ENCODE data around the gene CCDC88B.
A peak's percentile ranks its signal among the peaks of the same experiment; 100 is the strongest.
"Not testable (repeated sequence)": the region's sequence is repeated elsewhere in the genome, so short reads cannot be mapped to it uniquely, and the experiment has no call there.

The CCDC88B gene

DNA sequence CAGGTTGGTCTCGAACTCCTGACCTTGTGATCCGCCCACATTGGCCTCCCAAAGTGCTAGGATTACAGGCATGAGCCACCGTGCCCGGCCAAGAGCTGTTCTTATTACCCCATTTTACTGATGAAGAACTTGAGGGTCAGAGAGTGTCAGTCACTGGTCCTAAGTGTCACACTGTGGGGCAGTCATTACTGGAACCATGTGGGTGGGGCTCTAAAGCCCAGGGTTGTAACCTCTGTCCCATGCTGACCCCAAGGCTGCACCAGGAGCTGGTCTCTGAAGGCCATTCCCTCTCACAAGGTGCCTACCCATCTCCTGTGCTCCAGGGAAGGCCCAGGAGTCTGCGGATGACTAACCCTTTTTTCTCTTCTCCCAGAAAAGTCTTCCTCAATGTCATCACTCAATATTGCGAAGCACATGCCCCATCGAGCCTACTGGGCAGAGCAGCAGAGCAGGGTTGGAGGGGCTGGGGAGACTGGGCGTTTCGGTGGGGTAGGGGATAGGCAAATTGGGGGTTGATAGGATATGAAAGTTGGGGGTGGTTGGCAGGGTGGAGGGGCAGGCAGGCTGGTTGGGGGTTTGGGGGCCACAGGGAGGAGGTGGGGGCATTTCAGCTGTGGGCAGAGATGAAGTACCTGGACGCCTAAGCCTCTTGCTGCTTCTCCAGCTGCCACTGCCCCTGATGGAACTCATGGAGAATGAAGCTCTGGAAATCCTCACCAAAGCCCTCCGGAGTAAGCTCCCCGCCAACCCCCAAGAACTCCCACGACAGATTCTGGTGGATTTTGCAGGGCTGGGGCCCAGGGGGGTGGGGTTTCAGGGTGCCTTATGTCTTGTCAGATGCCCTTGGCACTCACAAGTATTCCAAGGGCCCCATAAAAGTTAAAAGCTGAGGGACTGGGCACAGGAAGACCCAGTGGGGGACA lies 36.6 kb upstream of the CCDC88B start:
- H3K4me3 Mint-ChIP-seq: peak overlapping the region; percentile 91
- peaks cover 11% of the 10 kb centered on the region for H3K27me3 Mint-ChIP-seq
- no peaks in the 10 kb centered on the region for H3K9me3 Mint-ChIP-seq
- peaks cover 31% of the 10 kb centered on the region for H3K4me1 Mint-ChIP-seq
- H3K36me3 Mint-ChIP-seq: peaks cover 5% of the 10 kb centered on the region
- peak overlapping the region; percentile 30 for H3K27ac Mint-ChIP-seq

GRCh38 chr11:64304032-64304315 lies 36.0 kb upstream of the CCDC88B start:
- H3K4me1 Mint-ChIP-seq: peaks cover 31% of the 10 kb centered on the region
- peaks cover 10% of the 10 kb centered on the region for H3K27me3 Mint-ChIP-seq
- H3K27ac Mint-ChIP-seq: no peak overlapping the region
- peak overlapping the region; percentile 91 for H3K4me3 Mint-ChIP-seq
- H3K36me3 Mint-ChIP-seq: peaks cover 5% of the 10 kb centered on the region
- H3K9me3 Mint-ChIP-seq: no peaks in the 10 kb centered on the region

GRCh38 chr11:64304316-64305072 lies 35.5 kb upstream of the CCDC88B start:
- H3K27me3 Mint-ChIP-seq: peaks cover 10% of the 10 kb centered on the region

GRCh38 chr11:64305075-64305690 lies 34.8 kb upstream of the CCDC88B start, which contains the start of gene ESRRA:
ESRRA (plus strand) TSS chr11:64305524; CDS start chr11:64307180, 1,656 bp downstream.
- Mint-ChIP-seq H3K4me3 (peak within 1 kb of the TSS; percentile 98), H3K36me3 (peaks cover 5% of the 10 kb centered on the region), H3K4me1 (peaks cover 27% of the 10 kb centered on the region), H3K27me3 (peaks cover 7% of the 10 kb centered on the region), H3K27ac (peak within 1 kb of the TSS; percentile 94), H3K9me3 (no peaks in the 10 kb centered on the region)

More at GRCh38 chr11:64304316-64305072, 35.5 kb upstream of the CCDC88B start:
- H3K9me3 Mint-ChIP-seq: no peaks in the 10 kb centered on the region
- H3K36me3 Mint-ChIP-seq: peaks cover 5% of the 10 kb centered on the region
- H3K27ac Mint-ChIP-seq: peak overlapping the region; percentile 94
- H3K4me3 Mint-ChIP-seq: peak overlapping the region; percentile 91
- H3K4me1 Mint-ChIP-seq: peaks cover 31% of the 10 kb centered on the region

DNA sequence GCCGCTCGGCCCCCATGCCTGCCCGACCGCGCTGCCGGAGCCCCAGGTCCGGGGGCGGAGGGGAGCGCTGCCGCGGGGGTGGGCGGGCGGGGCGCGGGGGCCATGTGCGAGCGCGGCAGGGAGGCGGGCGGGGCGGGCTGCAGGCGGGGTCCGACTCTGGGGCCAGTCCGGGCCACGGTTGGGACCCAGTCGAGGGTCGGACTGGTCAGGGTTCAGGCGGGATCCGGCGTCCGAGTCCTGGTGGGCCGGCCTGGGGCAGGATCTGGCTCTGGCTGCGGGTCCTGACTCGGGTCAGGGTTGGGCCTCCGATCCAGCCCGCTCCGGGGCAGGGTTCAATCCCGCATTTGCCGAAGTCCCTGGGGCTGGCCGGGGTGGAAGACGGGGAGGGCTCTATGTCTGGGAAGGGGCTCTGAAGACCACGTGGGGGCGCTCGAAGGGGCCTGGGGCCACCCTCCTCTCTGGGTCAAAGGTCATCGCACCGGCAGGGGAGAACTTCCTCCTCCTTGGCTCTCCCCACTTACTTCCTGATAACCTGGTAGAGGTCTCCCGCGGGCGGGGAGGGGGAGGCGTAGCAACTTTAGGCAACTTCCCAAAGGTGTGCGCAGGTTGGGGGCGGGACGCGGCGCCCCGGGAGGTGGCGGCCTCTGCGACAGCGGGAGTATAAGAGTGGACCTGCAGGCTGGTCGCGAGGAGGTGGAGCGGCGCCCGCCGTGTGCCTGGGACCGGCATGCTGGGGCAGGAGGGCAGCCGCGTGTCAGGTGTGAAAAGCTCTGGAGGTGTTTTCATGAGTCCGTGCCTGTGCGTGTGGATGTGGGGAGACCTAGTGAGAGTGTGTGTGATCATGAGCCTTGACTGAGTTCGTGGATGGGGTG lies 34.1 kb upstream of the CCDC88B start:
- Mint-ChIP-seq H3K27me3 (peaks cover under 1% of the 10 kb centered on the region), H3K36me3 (peaks cover 5% of the 10 kb centered on the region), H3K27ac (peak overlapping the region; percentile 94), H3K4me3 (peak overlapping the region; percentile 98), H3K4me1 (peaks cover 24% of the 10 kb centered on the region), H3K9me3 (no peaks in the 10 kb centered on the region)

GRCh38 chr11:64306563-64306875 lies 33.5 kb upstream of the CCDC88B start:
- H3K36me3 Mint-ChIP-seq: peaks cover 5% of the 10 kb centered on the region
- peaks cover 24% of the 10 kb centered on the region for H3K4me1 Mint-ChIP-seq
- H3K27me3 Mint-ChIP-seq: no peaks in the 10 kb centered on the region
- peak overlapping the region; percentile 94 for H3K27ac Mint-ChIP-seq
- peak overlapping the region; percentile 98 for H3K4me3 Mint-ChIP-seq
- no peaks in the 10 kb centered on the region for H3K9me3 Mint-ChIP-seq

DNA sequence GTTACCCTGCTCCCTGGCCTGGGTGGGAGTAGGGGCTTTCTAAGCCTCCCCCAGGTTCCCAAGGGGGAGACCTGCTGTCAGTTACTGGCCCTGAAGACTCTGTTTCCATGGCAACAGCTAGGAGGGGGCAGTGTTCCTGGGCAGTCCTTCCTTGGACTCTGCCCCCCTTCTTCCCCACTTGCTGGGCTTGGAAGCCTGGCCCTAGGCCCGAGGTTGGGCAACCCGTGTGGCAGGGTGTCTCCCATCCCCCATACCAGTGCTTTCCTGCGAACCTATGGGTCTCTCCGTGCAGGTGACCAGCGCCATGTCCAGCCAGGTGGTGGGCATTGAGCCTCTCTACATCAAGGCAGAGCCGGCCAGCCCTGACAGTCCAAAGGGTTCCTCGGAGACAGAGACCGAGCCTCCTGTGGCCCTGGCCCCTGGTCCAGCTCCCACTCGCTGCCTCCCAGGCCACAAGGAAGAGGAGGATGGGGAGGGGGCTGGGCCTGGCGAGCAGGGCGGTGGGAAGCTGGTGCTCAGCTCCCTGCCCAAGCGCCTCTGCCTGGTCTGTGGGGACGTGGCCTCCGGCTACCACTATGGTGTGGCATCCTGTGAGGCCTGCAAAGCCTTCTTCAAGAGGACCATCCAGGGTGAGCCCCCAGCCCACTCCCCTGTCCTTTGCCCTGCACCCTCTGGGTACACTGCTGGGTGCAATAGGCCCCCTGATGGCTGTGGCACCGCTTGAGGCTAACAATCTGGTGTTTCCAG lies 33.0 kb upstream of the CCDC88B start:
- Mint-ChIP-seq H3K9me3 (no peaks in the 10 kb centered on the region), H3K4me3 (peak overlapping the region; percentile 98), H3K4me1 (peaks cover 24% of the 10 kb centered on the region), H3K36me3 (peaks cover 5% of the 10 kb centered on the region), H3K27ac (no peak overlapping the region), H3K27me3 (no peaks in the 10 kb centered on the region)

DNA sequence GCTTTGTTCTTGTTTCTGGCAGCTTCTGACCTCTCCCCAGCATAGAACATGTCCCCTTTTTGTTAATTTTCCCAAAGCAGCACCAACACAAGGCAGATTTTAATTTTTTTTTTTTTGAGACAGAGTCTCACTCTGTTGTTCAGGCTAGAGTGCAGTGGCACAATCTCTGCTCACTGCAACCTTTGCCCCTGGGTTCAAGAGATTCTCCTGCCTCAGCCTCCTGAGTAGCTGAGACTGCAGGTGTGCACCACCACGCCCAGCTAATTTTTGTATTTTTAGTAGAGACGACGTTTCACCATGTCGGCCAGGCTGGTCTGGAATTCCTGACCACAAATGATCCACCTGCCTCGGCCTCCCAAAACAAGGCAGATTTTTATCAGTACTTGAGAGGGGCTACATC lies 32.2 kb upstream of the CCDC88B start:
- H3K27me3 Mint-ChIP-seq, H3K27ac Mint-ChIP-seq: not testable (repeated sequence)

GRCh38 chr11:64312947-64313346 lies 27.1 kb upstream of the CCDC88B start:
- H3K9me3 Mint-ChIP-seq: no peaks in the 10 kb centered on the region
- peaks cover 9% of the 10 kb centered on the region for H3K36me3 Mint-ChIP-seq
- H3K4me3 Mint-ChIP-seq: no peak overlapping the region
- H3K27me3 Mint-ChIP-seq: no peaks in the 10 kb centered on the region
- peaks cover 18% of the 10 kb centered on the region for H3K4me1 Mint-ChIP-seq
- peak overlapping the region; percentile 82 for H3K27ac Mint-ChIP-seq

More for the DNA sequence above, 32.2 kb upstream of the CCDC88B start:
- not testable (repeated sequence) for H3K9me3 Mint-ChIP-seq, H3K36me3 Mint-ChIP-seq
- Mint-ChIP-seq H3K4me1 (peaks cover 28% of the 10 kb centered on the region), H3K4me3 (peak overlapping the region; percentile 45)

DNA sequence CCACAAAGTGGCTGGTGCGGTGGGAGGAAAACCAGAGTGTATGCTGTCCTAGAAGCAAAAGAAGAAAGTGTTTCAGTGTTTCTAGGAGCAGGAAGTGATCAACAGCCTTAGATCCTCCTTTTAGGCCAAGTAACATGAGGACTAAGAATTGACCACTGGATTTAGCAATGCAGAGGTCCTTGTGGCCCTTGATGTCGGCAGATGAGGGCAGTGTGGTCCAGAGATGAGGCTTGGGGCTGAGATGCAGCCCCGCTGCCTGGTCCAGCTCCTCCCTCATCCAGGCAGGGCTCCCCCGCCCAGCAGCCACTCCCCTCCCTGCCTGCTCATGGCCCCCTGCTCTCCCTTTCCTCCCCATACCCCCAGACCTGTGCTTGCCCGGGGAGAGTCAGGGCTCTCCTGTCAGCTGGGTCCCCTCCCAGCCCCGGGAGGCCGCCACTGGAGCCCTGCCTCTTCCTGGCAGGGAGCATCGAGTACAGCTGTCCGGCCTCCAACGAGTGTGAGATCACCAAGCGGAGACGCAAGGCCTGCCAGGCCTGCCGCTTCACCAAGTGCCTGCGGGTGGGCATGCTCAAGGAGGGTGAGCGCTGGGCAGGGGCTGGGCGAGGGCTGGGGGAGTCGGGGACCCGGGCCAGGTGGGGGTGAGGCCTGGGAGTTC lies 26.4 kb upstream of the CCDC88B start:
- Mint-ChIP-seq H3K27ac (no peak overlapping the region), H3K27me3 (no peaks in the 10 kb centered on the region), H3K36me3 (peaks cover 9% of the 10 kb centered on the region), H3K4me1 (peaks cover 18% of the 10 kb centered on the region), H3K4me3 (no peak overlapping the region), H3K9me3 (no peaks in the 10 kb centered on the region)

DNA sequence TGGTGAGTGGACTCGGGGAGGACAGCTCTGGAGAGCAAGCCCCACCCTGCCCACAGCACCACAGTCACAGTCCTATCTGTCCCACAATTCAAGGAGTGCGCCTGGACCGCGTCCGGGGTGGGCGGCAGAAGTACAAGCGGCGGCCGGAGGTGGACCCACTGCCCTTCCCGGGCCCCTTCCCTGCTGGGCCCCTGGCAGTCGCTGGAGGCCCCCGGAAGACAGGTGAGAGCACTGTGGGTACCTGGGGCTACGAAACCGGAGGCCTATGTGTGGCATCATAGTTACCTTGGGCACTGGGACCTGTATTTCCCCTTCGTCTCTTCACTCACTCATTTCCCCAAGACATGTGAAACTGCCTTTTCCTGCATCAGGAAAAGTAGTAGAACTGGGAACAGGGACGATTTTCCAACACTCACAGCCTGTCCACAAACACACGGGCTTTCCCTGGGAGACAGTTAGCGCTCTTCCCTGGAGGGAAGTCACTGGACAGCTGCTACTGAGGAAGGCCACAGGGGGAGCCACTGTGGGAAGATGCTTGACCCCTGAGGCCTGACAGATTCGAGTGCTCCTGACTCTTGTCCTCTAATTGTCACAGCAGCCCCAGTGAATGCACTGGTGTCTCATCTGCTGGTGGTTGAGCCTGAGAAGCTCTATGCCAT lies 25.7 kb upstream of the CCDC88B start:
- Mint-ChIP-seq H3K27me3 (no peaks in the 10 kb centered on the region), H3K4me1 (peaks cover 23% of the 10 kb centered on the region), H3K9me3 (no peaks in the 10 kb centered on the region), H3K4me3 (no peak overlapping the region), H3K27ac (no peak overlapping the region), H3K36me3 (peaks cover 9% of the 10 kb centered on the region)

DNA sequence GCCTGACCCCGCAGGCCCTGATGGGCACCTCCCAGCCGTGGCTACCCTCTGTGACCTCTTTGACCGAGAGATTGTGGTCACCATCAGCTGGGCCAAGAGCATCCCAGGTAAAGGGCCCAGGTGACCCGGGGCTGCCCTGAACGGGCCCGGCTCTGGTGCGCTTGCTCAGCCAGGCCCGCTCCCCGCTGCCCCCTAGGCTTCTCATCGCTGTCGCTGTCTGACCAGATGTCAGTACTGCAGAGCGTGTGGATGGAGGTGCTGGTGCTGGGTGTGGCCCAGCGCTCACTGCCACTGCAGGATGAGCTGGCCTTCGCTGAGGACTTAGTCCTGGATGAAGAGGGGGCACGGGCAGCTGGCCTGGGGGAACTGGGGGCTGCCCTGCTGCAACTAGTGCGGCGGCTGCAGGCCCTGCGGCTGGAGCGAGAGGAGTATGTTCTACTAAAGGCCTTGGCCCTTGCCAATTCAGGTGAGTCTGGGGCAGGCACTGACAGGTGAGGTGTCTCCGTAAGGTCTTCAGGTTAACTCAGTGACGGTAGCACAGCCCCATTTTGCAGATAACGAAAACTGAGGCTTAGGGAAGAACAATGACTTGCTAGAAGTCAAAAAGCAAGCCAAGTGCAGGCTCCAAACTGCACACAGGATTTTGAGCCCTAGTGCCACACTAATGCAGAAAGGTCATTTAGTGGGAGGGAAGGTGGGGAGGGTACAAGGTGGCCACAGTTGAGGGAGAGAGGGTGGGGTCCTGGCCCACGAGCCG lies 25.0 kb upstream of the CCDC88B start:
- Mint-ChIP-seq H3K4me3 (peak overlapping the region; percentile 23), H3K4me1 (peaks cover 28% of the 10 kb centered on the region), H3K27me3 (no peaks in the 10 kb centered on the region), H3K27ac (no peak overlapping the region), H3K36me3 (peaks cover 9% of the 10 kb centered on the region), H3K9me3 (no peaks in the 10 kb centered on the region)
